ENCODE measurements around the gene EPB41L2.

The EPB41L2 gene

DNA sequence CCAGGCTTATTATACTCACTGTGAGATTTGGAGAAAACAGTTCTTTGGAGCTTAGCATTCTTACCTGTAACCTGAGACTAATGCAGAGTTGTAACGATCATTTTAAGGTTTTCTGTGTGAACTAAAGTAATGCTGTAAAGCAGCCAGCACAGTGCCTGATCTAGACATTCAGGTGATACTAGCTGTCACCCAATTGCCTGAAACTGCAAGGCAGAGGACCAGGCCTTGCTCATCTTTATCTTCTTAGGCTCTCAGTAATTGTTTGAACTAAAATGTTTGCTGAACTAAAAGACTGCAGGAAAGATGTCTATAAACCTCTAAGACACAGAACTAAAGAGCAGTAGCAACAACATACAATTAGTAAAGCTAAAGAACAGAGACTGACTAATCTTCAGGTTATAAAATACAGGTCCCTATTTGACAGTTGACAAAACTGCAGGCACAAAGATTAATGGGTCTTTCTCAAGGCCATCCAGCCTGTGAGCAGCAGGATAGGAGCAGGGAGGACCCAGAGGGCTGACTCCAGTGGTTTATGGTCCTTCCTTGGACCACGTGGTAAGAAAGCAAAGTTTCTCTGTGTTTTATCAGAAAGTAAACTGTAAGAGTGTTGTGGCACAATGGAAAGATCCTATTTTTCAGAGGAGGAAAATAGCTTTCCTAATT is 204.4 kb downstream of the EPB41L2 start:
- DNase-seq, result no peak

DNA sequence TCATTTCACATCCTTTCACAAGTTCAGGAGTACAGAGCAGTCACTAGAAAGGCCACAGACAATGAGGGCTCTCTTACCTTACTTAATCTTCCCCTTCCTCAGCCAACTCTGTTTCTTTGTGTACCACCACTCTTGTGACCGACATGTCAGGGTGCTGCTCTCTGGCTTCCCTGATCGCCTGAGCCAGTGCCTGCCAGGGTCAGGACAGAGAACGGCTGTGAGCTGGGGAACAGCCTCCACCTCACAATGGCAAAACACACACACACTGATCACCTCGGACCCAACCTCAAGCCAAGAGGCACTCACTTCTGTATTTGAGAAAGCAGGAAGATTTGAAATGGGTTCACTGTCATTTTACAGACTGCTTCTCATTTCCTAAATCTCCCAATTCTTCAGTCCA is 205.0 kb downstream of the EPB41L2 start:
- DNase-seq, result no peak

DNA sequence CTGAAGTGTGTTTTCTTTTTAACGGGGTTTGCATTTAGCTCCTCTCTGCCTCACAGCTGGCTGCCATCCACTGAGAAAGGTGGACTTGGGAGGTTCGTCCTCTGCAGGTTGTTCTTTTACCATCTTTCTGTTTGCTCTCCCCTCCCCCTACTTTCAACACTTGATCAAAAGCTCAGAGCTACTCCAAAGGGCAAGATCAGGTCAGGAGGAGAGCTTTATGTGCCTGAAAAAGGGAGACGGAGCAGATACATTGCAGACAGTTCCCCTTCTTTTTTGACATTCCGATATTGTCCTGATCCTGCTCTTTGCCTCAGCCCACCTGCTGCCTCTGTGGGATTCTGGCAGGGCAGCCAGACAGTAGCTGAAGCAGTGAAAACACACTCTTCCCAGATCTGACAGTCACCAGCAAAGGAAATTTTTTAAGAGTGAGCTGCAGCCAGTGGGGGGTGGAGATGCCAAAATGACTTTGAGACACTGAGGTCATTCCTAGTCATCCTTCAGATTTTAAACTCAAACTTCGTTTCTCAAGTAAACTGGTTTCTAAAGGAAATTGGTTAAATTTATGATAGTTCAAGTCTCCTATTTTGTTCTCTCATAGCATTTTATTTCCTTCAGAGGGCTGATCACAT is 209.4 kb downstream of the EPB41L2 start:
- DNase-seq, result no peak

DNA sequence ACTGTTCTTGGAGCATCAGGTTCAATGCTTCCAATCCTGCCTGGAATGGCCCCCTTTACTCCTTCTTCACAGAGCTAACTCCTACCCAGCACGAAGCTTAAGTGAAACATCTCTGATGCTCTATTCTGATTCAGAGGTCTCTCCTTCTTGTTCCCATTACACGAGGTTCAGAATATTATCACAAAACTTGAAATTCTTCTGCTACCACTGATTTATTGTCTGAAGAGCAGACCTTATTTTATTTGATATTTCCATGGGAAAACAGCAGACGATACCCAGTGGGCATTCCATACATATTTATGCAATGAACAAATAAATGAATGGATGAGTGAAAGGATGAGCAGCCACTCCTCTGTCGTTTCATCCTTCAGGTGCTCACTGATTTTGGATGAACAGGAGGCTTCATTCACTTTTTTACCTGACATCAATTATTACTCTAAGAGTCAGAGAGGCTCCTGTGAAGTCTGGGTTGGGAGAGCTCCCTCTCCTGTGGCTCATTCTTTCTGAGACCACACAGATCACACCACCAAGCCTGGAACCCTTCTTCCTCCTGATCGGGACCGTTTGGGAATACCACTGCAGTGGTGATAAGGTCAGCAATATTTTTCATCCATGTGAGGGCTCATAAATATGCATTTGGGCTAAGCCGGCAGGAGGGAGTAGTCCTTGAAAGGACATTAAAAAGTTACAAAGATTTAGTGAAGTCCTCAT is 210.0 kb downstream of the EPB41L2 start:
- DNase-seq, result no peak

DNA sequence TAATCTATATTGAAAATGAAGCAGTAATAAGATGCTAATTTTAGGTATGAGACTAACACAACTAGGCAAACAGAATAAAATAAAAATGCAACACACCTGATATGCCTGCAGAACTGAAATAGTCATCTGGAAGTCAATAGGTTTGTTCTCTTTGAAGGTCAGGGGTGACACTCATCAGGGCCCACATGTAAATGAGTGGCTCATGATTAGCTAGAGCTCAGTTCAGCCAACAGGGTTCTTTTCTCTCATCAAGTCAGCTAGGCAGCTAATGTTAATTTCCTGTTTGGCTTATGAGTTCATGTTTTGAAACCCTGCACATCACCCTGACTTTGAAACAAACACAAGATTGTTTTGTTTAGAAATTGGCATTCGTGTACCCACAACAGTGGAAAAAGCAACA is 212.0 kb downstream of the EPB41L2 start:
- DNase-seq, result no peak

DNA sequence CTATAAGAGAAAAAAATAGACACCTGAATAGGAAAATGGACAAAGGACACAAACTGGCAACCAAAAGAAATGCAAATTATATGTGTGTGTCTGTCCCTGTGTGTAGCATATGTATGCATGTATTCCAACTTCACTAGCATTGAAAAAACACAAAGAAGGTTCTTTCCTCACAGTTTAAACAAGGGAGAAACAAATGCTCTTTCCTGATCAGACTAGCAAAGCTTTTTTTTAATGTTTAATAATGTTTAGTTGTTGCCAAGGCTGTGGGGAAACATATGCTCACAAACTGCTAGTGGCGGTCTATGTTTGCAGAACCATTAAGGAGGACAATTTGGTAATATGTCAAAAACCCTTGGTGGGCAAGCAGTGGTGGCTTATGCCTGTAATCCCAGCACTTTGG is 213.5 kb downstream of the EPB41L2 start:
- no peak for DNase-seq

DNA sequence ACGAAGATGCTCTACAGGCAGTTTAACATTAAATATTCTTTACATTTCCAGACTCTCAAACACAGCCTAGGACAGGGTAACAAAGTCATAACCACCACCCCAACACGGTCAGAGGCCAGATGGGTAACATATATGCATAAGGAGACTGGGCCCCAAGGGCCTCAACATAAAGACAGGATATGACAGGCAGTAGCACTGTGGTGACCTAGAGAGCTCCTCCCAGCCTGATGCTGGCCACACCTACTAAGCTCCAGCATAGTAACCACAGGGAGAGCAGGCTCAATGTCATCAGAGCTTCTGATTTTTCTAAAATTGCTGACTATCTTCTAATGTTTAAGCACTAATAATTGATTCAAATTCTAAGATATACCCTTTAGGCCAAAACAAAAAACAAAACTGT is 214.1 kb downstream of the EPB41L2 start:
- no peak for DNase-seq

DNA sequence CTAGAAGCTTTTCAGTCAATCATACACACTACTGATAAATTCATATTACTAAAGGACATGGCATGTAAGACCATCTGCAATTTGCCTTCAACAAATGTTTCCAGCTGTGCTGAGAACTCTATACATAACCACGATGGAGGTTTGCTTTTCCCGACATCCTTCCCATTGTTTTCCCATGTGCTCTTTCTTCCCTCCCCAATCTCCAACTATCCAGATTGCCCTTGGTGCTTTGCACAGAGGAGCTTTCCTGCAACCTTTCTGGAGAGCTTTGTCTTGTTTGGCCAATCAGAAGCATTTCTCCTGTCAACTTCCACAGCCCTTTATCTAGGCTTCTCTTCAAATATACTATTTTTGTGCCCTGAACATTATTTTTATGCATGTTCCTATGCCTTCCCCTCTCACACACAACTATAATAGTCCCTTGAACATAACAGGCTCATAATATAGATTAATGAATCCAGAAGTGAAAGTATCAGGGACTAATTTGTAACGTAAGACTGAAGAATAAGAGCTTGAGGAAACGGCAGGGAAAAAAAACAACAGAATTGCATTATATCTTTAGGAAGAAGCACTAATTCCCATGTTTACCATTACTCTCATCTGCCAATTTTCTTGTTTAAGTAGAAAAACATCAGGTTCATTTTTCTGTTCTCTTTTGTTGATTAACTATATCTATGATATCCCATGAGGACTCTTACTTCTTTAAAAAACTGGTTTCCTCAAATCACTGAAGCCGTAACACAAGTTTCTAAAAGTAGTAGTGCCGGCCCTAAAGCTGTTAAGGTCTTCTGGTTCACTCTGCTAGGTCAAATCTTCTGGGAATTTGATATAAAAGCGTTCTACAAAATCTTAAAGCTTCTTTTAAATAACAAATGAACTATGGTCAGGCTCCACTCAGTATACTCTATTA is 215.8 kb downstream of the EPB41L2 start:
- DNase-seq, result no peak

DNA sequence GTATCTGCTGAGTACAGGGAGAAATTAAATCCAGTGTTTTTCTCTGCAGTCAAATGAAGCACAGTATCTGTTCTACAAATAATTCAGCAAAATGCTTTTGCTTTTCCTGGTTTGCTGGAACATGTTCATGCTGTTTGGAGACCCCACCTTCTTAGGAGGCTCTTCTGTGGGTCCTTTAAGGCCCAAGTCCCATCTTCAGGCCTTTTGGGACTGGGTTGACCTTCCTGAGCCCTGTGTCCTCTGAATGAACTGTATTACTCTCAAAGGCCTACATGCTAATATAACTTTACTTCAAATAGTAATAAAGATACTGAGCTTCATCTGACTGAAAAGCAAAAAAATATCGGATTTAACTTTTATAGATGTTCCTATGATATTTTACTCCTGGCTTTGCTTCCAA is 216.5 kb downstream of the EPB41L2 start:
- no peak for DNase-seq

DNA sequence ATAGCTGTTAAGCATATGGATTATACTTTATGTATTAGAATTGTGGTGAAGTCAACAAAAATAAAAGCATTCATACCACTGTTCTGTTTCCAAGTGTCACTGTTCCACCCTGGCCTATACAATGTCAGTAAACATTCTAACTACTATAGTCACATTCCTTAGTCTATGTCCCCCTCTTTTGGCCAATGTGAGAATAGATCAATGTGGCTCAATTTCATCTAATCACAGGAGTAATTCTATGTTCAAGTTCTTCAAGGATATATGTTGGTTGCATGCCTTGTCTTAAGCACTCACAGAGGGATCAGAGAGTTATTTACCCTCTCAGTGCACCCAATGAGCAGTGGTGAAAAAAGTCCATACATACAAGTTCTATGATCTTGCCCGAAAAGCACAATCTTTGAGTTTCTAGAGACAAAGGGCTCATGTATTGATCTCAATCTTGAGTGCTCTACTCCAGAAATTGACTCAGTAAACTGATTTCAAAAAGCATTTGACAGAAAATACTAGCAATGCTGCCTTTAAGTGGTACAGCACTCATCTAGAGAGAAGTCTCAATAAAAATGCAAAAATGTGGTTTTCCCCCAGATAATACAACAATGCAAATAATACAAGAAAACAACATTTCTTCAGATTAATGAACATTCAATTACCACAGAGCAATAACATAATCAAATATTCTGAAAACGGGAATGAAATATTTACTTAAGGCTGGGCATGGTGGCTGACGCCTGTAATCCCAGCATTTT is 219.3 kb downstream of the EPB41L2 start:
- DNase-seq, result no peak

DNA sequence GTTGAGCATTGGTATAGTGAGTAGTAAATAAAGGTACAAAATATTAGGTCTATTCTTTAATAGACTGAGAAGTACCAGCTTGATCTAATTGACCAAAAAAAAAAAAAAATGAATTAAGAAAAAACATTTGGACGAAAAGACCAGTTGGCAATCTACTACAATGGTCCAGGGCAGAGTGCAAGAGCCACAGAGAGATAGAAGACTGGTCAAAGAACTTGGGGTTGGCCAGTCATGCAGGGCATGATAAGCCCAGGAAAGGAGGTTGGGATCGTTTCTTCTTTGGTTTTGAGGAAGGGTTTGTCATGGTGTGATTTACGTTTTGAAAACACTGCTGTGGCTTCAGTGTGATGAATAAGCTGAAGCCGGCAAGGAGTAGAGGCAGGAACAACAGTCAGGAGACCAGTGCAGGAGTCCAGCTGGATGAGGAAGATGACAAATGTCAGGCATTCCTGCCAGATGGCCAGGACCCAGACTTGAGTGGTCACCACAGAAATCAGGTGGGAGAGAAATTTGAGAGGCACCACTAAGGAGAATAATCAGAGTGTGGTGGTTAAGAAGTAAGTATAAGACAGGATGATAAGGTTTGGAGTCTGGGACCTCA is 221.8 kb downstream of the EPB41L2 start:
- no peak for DNase-seq

DNA sequence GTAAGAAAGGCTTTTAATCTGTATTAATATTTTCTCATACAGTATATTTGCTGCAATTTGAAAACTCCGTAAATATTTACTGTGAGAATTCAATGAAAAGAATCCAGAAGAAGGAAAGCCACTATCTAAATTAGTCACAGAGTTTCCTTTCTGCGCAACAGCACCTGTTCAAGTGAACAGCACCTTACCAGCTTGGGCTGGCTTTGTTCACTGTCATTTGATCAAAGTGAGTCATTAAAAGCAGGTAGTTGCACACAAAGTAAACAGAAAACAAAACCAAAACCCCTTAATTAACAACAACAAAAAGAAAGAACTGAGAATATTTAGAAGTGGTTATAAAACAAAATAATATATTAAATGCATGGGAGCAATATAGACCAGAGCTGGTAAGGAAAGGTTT is 223.0 kb downstream of the EPB41L2 start:
- DNase-seq, result no peak

DNA sequence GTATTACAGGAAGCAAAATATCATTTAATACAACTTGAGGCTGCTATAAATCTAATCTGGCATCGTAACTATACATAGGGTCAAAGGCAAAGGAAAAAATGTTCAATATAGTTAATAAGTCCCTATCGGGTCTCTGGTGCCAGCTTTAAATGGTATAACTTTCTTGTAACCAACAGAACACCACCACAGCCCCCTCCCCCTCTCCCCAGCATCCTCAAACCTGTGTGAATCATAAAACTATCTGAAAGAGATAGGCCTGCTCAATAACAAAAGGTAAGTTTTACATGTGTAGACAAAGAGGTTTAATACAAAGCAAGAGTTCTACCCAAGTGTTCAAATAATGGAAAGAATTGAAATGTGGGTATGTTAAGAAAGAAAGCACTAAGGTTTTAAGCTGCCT is 223.7 kb downstream of the EPB41L2 start:
- no peak for DNase-seq

DNA sequence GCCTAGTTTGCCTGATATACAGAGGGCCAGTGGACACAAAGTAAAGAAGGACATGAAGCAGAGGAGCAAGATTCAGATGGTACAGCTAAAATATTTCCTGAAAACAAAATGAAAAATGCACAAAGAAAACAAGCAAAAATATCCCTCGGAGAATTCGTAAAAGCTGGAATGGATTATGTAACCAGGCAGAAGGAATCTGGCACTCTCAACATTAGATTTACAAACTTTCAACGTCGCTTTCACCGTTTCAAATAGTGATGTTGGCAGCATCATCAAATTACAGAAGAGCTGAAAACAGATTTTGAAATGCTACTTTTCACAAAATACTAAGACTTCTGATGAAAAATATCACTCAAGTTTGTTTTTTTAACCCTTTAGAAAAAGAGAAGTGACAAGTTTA is 224.1 kb downstream of the EPB41L2 start:
- DNase-seq, result no peak

DNA sequence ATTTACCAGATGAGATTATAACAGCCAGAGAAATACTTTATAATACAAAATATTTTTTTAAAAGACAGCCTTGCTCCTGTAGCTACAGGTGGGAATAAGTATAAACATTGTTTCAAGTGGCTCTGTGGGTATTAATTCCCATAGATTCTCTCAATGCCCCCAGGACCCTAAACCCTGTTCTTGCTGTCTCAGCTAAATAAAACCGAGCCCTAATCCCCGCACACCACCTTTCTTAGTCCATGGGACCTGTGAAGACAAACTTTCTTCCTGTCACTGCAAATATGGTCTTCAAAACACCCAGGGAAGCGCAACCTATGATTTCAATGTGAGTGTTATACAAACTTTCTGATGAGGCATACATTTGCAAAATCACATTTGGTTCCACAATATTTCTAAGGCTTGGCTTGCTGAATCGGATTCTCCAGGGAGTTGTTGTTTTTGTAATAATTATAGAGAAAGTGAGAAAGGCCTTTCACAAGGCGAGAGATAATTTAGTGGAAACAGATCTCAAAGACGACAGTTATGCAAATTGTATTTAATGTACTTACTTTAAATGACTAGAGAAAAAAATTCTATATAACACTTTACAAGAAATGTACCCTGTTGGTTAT is 224.7 kb downstream of the EPB41L2 start:
- DNase-seq, result no peak

DNA sequence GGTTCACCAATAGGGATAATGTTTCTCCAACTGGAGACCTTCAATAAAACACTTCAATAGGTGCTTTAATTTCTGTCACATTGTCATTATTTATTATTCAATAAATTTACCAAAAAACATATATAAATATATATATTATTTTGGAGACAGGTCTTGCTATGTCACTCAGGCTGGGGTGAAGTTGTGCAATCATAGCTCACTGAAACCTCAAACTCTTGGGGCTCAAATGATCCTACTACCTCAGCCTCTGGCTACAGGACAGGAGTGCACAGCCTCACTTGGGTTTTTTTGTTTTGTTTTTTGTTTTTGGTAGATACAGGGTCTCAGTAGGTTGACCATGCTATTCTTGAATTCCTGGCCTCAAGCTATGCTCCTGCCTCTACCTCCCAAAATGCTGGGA is 226.0 kb downstream of the EPB41L2 start:
- no peak for DNase-seq

DNA sequence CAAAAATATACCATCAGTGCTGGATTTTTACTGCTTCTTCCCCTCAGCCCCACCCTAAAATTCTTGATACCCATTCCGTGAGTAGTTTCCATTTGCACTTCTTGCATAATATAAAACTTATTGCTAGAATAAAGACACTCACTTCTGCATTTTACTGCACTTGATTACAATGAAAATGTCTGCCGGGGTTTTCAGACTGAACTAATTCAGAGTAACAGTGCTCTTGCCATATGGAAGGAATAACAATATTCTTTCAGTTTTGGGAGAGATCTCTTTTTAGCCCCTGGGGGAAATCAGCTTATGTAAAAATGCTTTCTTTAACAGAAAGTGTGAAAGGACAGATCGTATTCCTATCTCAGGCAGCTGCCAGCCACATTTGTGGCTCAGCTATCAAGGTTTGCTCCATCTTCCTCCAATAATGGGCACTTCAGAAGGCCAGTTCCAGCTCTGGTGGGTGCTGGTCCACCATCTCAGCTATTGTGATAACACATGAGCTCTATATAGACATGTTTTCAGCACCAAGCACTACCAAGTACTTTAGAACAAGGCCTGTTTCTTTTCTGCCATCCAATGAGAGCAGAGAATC is 226.9 kb downstream of the EPB41L2 start:
- no peak for DNase-seq

DNA sequence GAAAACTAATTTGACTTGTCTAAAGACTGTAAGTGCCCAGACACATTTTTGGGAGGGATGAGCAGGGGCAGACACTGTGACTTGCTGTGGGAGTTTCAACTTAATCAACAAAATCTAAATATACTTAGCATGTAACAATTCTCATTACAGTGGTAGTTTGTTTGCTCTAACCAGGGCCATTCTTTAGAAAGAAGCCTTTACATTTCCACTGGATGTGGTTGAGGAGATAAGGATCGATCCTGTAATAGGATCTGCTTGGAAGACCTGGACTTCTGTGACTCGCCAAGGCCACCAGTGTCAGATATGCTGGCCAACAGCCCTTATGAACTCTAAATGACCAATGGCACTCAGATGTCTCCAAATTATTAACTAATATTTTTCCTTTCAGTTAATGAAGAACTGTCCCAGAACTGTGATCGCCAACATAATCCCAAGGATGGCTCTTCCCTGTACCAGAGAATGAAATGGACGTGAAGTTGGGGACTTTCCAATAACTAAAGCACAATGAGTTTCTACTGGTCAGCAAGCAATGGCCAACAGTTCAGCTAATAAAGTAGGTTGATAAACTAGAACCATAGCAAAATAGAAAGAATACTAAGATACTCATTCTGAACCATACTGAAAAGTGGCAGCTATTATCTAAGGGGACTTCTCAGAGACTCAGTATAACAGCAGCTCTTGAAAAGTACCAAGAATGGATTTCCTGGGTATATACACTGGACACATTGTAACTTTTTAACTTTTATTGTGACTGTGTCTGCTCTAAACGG is 228.4 kb downstream of the EPB41L2 start:
- no peak for DNase-seq

DNA sequence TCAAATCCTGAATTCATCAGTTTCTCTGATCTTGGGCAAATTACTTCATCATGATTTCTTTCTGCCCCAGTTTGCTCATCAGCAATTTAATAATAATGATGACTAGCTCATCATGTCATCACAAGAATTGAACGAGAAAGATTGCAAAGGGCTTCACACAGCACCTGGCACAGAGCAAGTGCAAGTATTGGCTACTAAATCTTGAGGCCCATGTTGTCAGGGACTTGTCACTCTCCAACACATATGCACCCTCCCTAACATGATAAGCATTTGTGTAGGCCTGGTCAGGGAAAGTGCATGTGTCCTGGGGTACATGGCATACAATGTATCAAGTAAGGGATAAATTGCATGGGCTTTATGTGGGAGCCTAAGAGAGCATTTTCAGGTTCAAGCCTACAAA is 229.5 kb downstream of the EPB41L2 start:
- DNase-seq, result no peak

DNA sequence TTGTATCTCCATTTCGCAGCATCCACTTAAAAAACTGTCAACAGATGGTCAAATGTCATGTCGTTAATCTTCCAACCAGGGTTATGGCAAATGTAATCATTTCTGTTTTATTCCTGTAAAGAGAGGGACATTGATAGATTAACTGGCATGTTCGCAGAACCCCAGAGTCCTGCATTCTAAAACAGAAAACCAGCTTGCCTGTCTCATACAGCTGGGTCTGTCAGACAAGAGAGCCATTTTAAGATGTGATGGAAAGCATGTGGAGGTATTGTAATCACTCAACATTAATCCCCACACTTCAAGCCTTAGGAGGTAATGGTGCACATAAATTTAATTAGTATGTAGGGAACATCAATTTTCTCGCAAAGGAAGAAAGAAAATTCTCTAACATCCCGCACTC is 231.4 kb downstream of the EPB41L2 start:
- no peak for DNase-seq

Measured in SIG-M5 (cell line).